Right ventricle myocardium inferior (tissue), 1 donor: ENCODE results near the gene PDGFRB. TPM values are rescaled to one million over a fixed set of nuclear protein-coding genes. Genes with fewer than 3 reads are reported as not detected.

Source experiments
- ATAC-seq: fragments of 200-7000 bp; cut with Tn5 transposase; one replicate; pipeline ENCODE4 v1.9.1; 2020; ENCODE audit warnings: mild to moderate bottlenecking, moderate library complexity
- DNase-seq: peaks from one replicate; pipeline ENCODE4 v3.0.0; 2021; ENCODE audit errors: missing footprints
- intact Hi-C: fragments of 100-400 bp; cut with DNase I; formaldehyde crosslinking; loops from one replicate; pipeline ENCODE4 v1.11.0; 2022
- total RNA-seq: library from RNA; stranded (reverse); fragmentation: NEBNext Ultra II Directional; extraction: Animal tissue kit (Norgen Biotek cat#: 25700); gene quantifications from one replicate; pipeline ENCODE4 v1.2.1, GENCODE V29; 2021
- donor health status: DM: no; HTN: yes; CAD: no; lungs with severe emphysema.

PDGFRB gene
- total RNA-seq, 1 donor from 2014 or later: 57.2 TPM

- intact Hi-C loops: no loop called here
- DNase-seq (no peak), ATAC-seq (no peak)
Observed at GRCh38 chr5:150124596-150124995, 31.0 kb downstream of the PDGFRB start.

- no peak for DNase-seq
- no peak for ATAC-seq
Observed at GRCh38 chr5:150124111-150124557, 31.5 kb downstream of the PDGFRB start.

GRCh38 chr5:150123542-150123941 is 32.1 kb downstream of the PDGFRB start:
- intact Hi-C loops: no loop called here
- DNase-seq (no peak), ATAC-seq (no peak)

More at GRCh38 chr5:150124111-150124557, 31.5 kb downstream of the PDGFRB start:
- intact Hi-C loops: no loop called here

- ATAC-seq (no peak), DNase-seq (no peak)
- intact Hi-C loops: no loop called here
Observed at GRCh38 chr5:150122536-150123481, 32.8 kb downstream of the PDGFRB start.

- no peak for ATAC-seq
- intact Hi-C loops: no loop called here
- no peak for DNase-seq
Observed at GRCh38 chr5:150122158-150122510, 33.5 kb downstream of the PDGFRB start.

- intact Hi-C loops: no loop called here
- no peak for DNase-seq
- no peak for ATAC-seq
Observed at GRCh38 chr5:150121448-150122157, 34.0 kb downstream of the PDGFRB start.

GRCh38 chr5:150120617-150121447 is 34.8 kb downstream of the PDGFRB start:
- ATAC-seq (no peak), DNase-seq (no peak)
- intact Hi-C loops: no loop called here

- intact Hi-C loops: no loop called here
- DNase-seq (no peak), ATAC-seq (no peak)
Observed at GRCh38 chr5:150120062-150120441, 35.6 kb downstream of the PDGFRB start.

- DNase-seq (no peak), ATAC-seq (no peak)
- intact Hi-C loops: no loop called here
Observed at GRCh38 chr5:150119421-150120061, 36.1 kb downstream of the PDGFRB start.

- no peak for ATAC-seq
- intact Hi-C loops: no loop called here
- DNase-seq: no peak
Observed at GRCh38 chr5:150118561-150119229, 37.0 kb downstream of the PDGFRB start.

GRCh38 chr5:150117945-150118560 is 37.6 kb downstream of the PDGFRB start:
- intact Hi-C loops: no loop called here
- DNase-seq (no peak), ATAC-seq (no peak)

- intact Hi-C loops: no loop called here
Observed at GRCh38 chr5:150116667-150117400, 38.8 kb downstream of the PDGFRB start.

GRCh38 chr5:150114773-150115408 is 40.8 kb downstream of the PDGFRB start:
- DNase-seq (no peak), ATAC-seq (no peak)
- intact Hi-C loops: no loop called here

More at GRCh38 chr5:150116667-150117400, 38.8 kb downstream of the PDGFRB start:
- DNase-seq (no peak), ATAC-seq (no peak)

GRCh38 chr5:150114102-150114641 is 41.5 kb downstream of the PDGFRB start:
- ATAC-seq (no peak), DNase-seq (no peak)
- intact Hi-C loops: no loop called here

GRCh38 chr5:150113047-150113744 is 42.4 kb downstream of the PDGFRB start:
- intact Hi-C loops: no loop called here

More at GRCh38 chr5:150113047-150113744, 42.4 kb downstream of the PDGFRB start:
- DNase-seq: no peak
- ATAC-seq: peak; percentile 44
